ENCODE results near the gene AATK.

GRCh38 chr17:81108220-81108619 lies 57.8 kb downstream of the AATK start:
- TF ChIP-seq EZH2 (IDR thresholded peaks at IDR 0.05; ENCODE audit: insufficient read depth, poor library complexity, severe bottlenecking) (no peak), EZH2phosphoT487 (IDR thresholded peaks at IDR 0.05; ENCODE audit: insufficient read depth, low read depth) (no peak)
